Endodermal cell (in vitro differentiated cells): Measurements from ENCODE around the gene HERPUD1. TPM values are rescaled to one million over a fixed set of nuclear protein-coding genes. Genes with fewer than 3 reads are reported as not detected.
"Not testable (repeated sequence)": the region's sequence is repeated elsewhere in the genome, so short reads cannot be mapped to it uniquely, and the experiment has no call there.

Source experiments
- DNase-seq: peaks from one replicate; pipeline ENCODE4 v3.0.0-alpha.2; 2017
- H3K27ac ChIP-seq: 2 replicates; pipeline ENCODE4 v1.5.1; 2013; ENCODE audit warnings: mild to moderate bottlenecking, low read depth, low read length, moderate library complexity
- H3K27me3 ChIP-seq: 2 replicates; pipeline ENCODE4 v1.6.1; 2013; ENCODE audit warnings: mild to moderate bottlenecking, low read length, moderate library complexity; ENCODE audit not compliant: insufficient read depth, control insufficient read depth, poor library complexity, severe bottlenecking
- H3K36me3 ChIP-seq: 2 replicates; pipeline ENCODE4 v1.7.0; 2013; ENCODE audit warnings: mild to moderate bottlenecking, low read length, moderate library complexity; ENCODE audit not compliant: control insufficient read depth, insufficient read depth
- H3K4me1 ChIP-seq: one replicate; pipeline ENCODE4 v1.7.0; 2013; ENCODE audit warnings: low read length; ENCODE audit not compliant: control insufficient read depth, insufficient read depth
- H3K4me3 ChIP-seq: 2 replicates; pipeline ENCODE4 v1.5.1; 2013; ENCODE audit warnings: mild to moderate bottlenecking, low read length, moderate library complexity
- H3K9ac ChIP-seq: 2 replicates; pipeline ENCODE4 v1.6.1; 2013; ENCODE audit warnings: mild to moderate bottlenecking, low read length, moderate library complexity; ENCODE audit not compliant: poor library complexity, severe bottlenecking; ENCODE audit errors: extremely low read depth
- H3K9me3 ChIP-seq: 2 replicates; pipeline ENCODE4 v1.6.1; 2013; ENCODE audit warnings: mild to moderate bottlenecking, low read length, moderate library complexity; ENCODE audit not compliant: control insufficient read depth
- H3K27ac Mint-ChIP-seq: 2 replicates; pipeline ENCODE4 v1.8.0; 2020; ENCODE audit warnings: mixed read lengths
- H3K27me3 Mint-ChIP-seq: 2 replicates; pipeline ENCODE4 v1.8.0; 2021; ENCODE audit warnings: mild to moderate bottlenecking, mixed read lengths; ENCODE audit not compliant: insufficient read depth
- H3K36me3 Mint-ChIP-seq: 2 replicates; pipeline ENCODE4 v1.8.0; 2020; ENCODE audit warnings: low read depth, mixed read lengths
- H3K4me1 Mint-ChIP-seq: 2 replicates; pipeline ENCODE4 v1.8.0; 2020; ENCODE audit warnings: mixed read lengths
- H3K4me3 Mint-ChIP-seq: 2 replicates; pipeline ENCODE4 v1.8.0; 2020; ENCODE audit warnings: mild to moderate bottlenecking, moderate library complexity, mixed read lengths
- H3K9me3 Mint-ChIP-seq: 2 replicates; pipeline ENCODE4 v1.8.0; 2020; ENCODE audit warnings: mild to moderate bottlenecking, mixed read lengths
- CTCF ChIP-seq: fragments of 200-600 bp; sonication (generic); conservative IDR thresholded peaks from 2 replicates; pipeline ENCODE4 v1.5.0; 2021; ENCODE audit warnings: antibody characterized with exemption, mild to moderate bottlenecking
- WGBS, 2 experiments: methylation state at CpG; one replicate each; pipeline versions ENCODE4 v1.1.5 to v1.1.7; 2013; ENCODE audit warnings: missing lambda C conversion rate in 2 of 2, mixed read lengths in 1 of 2; ENCODE audit not compliant: insufficient coverage in 1 of 2, insufficient read length in 1 of 2; 5-methylcytosine and 5-hydroxymethylcytosine counted together
- long read RNA-seq, 4 experiments: library from polyadenylated mRNA in 2 of 4; library from RNA in 1 of 4; library from capped mRNA in 1 of 4; stranded (forward) in 3 of 4; unstranded in 1 of 4; transcript quantifications; one replicate each; pipeline ENCODE4 v2.0.0, GENCODE V29; 2020 to 2021; ENCODE audit warnings: inconsistent platforms in 1 of 4
- polyA plus RNA-seq, 2 experiments: library from polyadenylated mRNA; stranded (reverse); fragments of 50-300 nt; gene quantifications; one replicate each; pipeline ENCODE4 v1.2.3, GENCODE V29; 2013
- total RNA-seq, 2 donors: library from RNA; stranded (reverse); fragmentation: NEBNext Ultra II Directional in 1 of 2; extraction: Animal tissue kit (Norgen Biotek cat#: 25700) in 1 of 2; gene quantifications; 2 replicates in 1 of 2; 3 replicates in 1 of 2; pipeline ENCODE4 v1.2.1, GENCODE V29; 2021

Gene HERPUD1
- total RNA-seq, result 10 to 100 TPM; 21.5 to 40.6 TPM
- polyA plus RNA-seq (2013, experiment 1 of 2), result 51.1 TPM
- polyA plus RNA-seq (2013, experiment 2 of 2), result 39.7 TPM
- long read RNA-seq, experiment 1, partial matches to known transcripts, result 1 of 8 reads
- long read RNA-seq, experiment 1, other reads (novel, unspliced or antisense), result 0 of 8 reads
- long read RNA-seq, experiment 2, transcript HERPUD1-204 (8 exons, 2,946 nt), result major isoform, 67 of 80 reads
- long read RNA-seq, experiment 2, partial matches to known transcripts, result 1 of 80 reads
- long read RNA-seq, experiment 2, other reads (novel, unspliced or antisense), result 5 of 80 reads
- long read RNA-seq, experiment 3, transcript HERPUD1-201 (8 exons, 1,862 nt), result minor isoform, 20 of 298 reads
- long read RNA-seq, experiment 3, transcript HERPUD1-204 (8 exons, 2,946 nt), result major isoform, 261 of 298 reads
- long read RNA-seq, experiment 3, partial matches to known transcripts, result 2 of 298 reads
- long read RNA-seq, experiment 3, other reads (novel, unspliced or antisense), result 10 of 298 reads
- long read RNA-seq, experiment 4, transcript HERPUD1-204 (8 exons, 2,946 nt), result major isoform, 46 of 53 reads
- long read RNA-seq, experiment 4, partial matches to known transcripts, result 2 of 53 reads
- long read RNA-seq, experiment 4, other reads (novel, unspliced or antisense), result 0 of 53 reads

- peak; percentile 51 for TF ChIP-seq CTCF
- no peaks in the 10 kb centered on the region for H3K9me3 ChIP-seq
- peak; percentile 99 for DNase-seq
- Mint-ChIP-seq H3K27me3 (no peaks in the 10 kb centered on the region), H3K36me3 (peaks cover 21% of the 10 kb centered on the region), H3K4me1 (peaks cover 25% of the 10 kb centered on the region), H3K9me3 (no peaks in the 10 kb centered on the region), H3K4me3 (peak within 1 kb of the TSS; percentile 95), H3K27ac (peak within 1 kb of the TSS; percentile 96)
- 0% methylated on average over 28 to 83 of the region's 83 CpGs for WGBS, 2 experiments
- H3K4me1 ChIP-seq, result no peaks in the 10 kb centered on the region
- H3K9ac ChIP-seq, result peak within 1 kb of the TSS; percentile 94
- H3K27me3 ChIP-seq, result no peaks in the 10 kb centered on the region
- peak within 1 kb of the TSS; percentile 91 for H3K4me3 ChIP-seq
- peaks cover 35% of the 10 kb centered on the region for H3K36me3 ChIP-seq
- H3K27ac ChIP-seq, result peak within 1 kb of the TSS; percentile 93
Observed at GRCh38 chr16:56931892-56932720, at the start of gene HERPUD1. TSS of gene HERPUD1 (plus strand) at chr16:56932142. CDS start at chr16:56932245, 103 bp downstream.

GRCh38 chr16:56883586-56883985, 48.4 kb upstream of the HERPUD1 start:
- H3K4me3 ChIP-seq, result no peak overlapping the region
- no peak for DNase-seq
- no peak overlapping the region for H3K9ac ChIP-seq
- H3K27ac ChIP-seq, result no peak overlapping the region
- no peaks in the 10 kb centered on the region for H3K36me3 ChIP-seq
- H3K9me3 ChIP-seq, result no peaks in the 10 kb centered on the region
- 91 to 100% methylated on average over 1 to 2 of the region's 2 CpGs for WGBS, 2 experiments
- H3K4me3 Mint-ChIP-seq, result no peak overlapping the region
- peaks cover 15% of the 10 kb centered on the region for H3K9me3 Mint-ChIP-seq
- no peaks in the 10 kb centered on the region for H3K36me3 Mint-ChIP-seq
- H3K27ac Mint-ChIP-seq, result no peak overlapping the region
- TF ChIP-seq CTCF, result no peak
- peaks cover 2% of the 10 kb centered on the region for H3K27me3 Mint-ChIP-seq
- H3K4me1 Mint-ChIP-seq, result no peaks in the 10 kb centered on the region
- no peaks in the 10 kb centered on the region for H3K27me3 ChIP-seq
- H3K4me1 ChIP-seq, result no peaks in the 10 kb centered on the region

GRCh38 chr16:56884026-56884582, 47.8 kb upstream of the HERPUD1 start:
- H3K4me3 ChIP-seq, result no peak overlapping the region
- TF ChIP-seq CTCF, result no peak
- Mint-ChIP-seq H3K4me3 (no peak overlapping the region), H3K27me3 (peaks cover 2% of the 10 kb centered on the region), H3K27ac (no peak overlapping the region), H3K9me3 (peaks cover 15% of the 10 kb centered on the region), H3K36me3 (no peaks in the 10 kb centered on the region), H3K4me1 (no peaks in the 10 kb centered on the region)
- DNase-seq, result peak; percentile 35
- no peaks in the 10 kb centered on the region for H3K9me3 ChIP-seq
- H3K9ac ChIP-seq, result no peak overlapping the region
- no peaks in the 10 kb centered on the region for H3K4me1 ChIP-seq
- H3K27me3 ChIP-seq, result no peaks in the 10 kb centered on the region
- H3K36me3 ChIP-seq, result no peaks in the 10 kb centered on the region
- H3K27ac ChIP-seq, result no peak overlapping the region
- WGBS, 2 experiments, result 91 to 92% methylated on average over 9 to 14 of the region's 14 CpGs

GRCh38 chr16:56884929-56885328, 47.0 kb upstream of the HERPUD1 start:
- not testable (repeated sequence) for H3K27me3 Mint-ChIP-seq, H3K9ac ChIP-seq, H3K36me3 Mint-ChIP-seq, H3K4me1 Mint-ChIP-seq, H3K27me3 ChIP-seq, H3K4me3 ChIP-seq, H3K4me1 ChIP-seq, DNase-seq, H3K27ac Mint-ChIP-seq, H3K4me3 Mint-ChIP-seq, H3K27ac ChIP-seq, H3K36me3 ChIP-seq, H3K9me3 ChIP-seq
- peaks cover 15% of the 10 kb centered on the region for H3K9me3 Mint-ChIP-seq
- WGBS, 2 experiments, result 92 to 94% methylated on average over 9 to 13 of the region's 13 CpGs
